HepG2 (cell line): Measurements from ENCODE around the gene DNAJC5. TPM values are rescaled to one million over a fixed set of nuclear protein-coding genes. Genes with fewer than 3 reads are reported as not detected.

Experiments used
- GFI1 ChIP-seq: sonication (generic); formaldehyde crosslinking; IDR thresholded peaks from 2 replicates; pipeline ENCODE4 v1.5.0; 2020; ENCODE audit warnings: missing genetic modification reagents, mild to moderate bottlenecking, borderline replicate concordance
- HDAC2 ChIP-seq: sonication (generic); formaldehyde crosslinking; IDR thresholded peaks from 2 replicates; pipeline ENCODE4 v1.4.0; 2020; ENCODE audit warnings: missing genetic modification reagents
- ISL2 ChIP-seq: sonication (generic); formaldehyde crosslinking; IDR thresholded peaks from 2 replicates; pipeline ENCODE4 v1.5.0; 2020; ENCODE audit warnings: missing genetic modification reagents
- REXO4 ChIP-seq: sonication (generic); formaldehyde crosslinking; IDR thresholded peaks from 2 replicates; pipeline ENCODE4 v1.8.0; 2022; ENCODE audit warnings: missing genetic modification reagents, mild to moderate bottlenecking, borderline replicate concordance
- SMYD3 ChIP-seq: sonication (generic); formaldehyde crosslinking; IDR thresholded peaks from 2 replicates; pipeline ENCODE4 v1.8.1; 2023; ENCODE audit warnings: mild to moderate bottlenecking, missing genetic modification reagents
- TP53 ChIP-seq: sonication (generic); formaldehyde crosslinking; conservative IDR thresholded peaks from 2 replicates; pipeline ENCODE4 v1.4.0; 2020; ENCODE audit warnings: missing genetic modification reagents
- TRIM24 ChIP-seq: sonication (generic); formaldehyde crosslinking; IDR thresholded peaks from 2 replicates; pipeline ENCODE4 v1.8.0; 2022; ENCODE audit warnings: mild to moderate bottlenecking, missing genetic modification reagents
- U2AF2 ChIP-seq: fragments of 200-400 bp; formaldehyde crosslinking; IDR thresholded peaks from 2 replicates; pipeline ENCODE4 v1.6.1; 2017; ENCODE audit warnings: low read depth, mild to moderate bottlenecking, low read length
- ZMYM4 ChIP-seq: sonication (generic); formaldehyde crosslinking; IDR thresholded peaks from 2 replicates; pipeline ENCODE4 v1.8.1; 2023; ENCODE audit warnings: mild to moderate bottlenecking, missing genetic modification reagents
- ZNF431 ChIP-seq: sonication (generic); formaldehyde crosslinking; IDR thresholded peaks from 2 replicates; pipeline ENCODE4 v1.9.0; 2022; ENCODE audit warnings: missing genetic modification reagents, low read depth, mild to moderate bottlenecking, borderline replicate concordance
- ZNF530 ChIP-seq: sonication (generic); formaldehyde crosslinking; IDR thresholded peaks from 2 replicates; pipeline ENCODE4 v1.5.0; 2020; ENCODE audit warnings: low read depth, mild to moderate bottlenecking, missing genetic modification reagents
- polyA plus RNA-seq, 8 experiments: library from polyadenylated mRNA; depleted of rRNA in 3 of 8; stranded (reverse) in 7 of 8; unstranded in 1 of 8; fragments of >200 nt; fragmentation: Illumina TruSeq in 4 of 8; extraction: Trizol in 4 of 8; gene quantifications; 2 replicates each; pipeline versions ENCODE4 v1.2.1 to v1.2.3, GENCODE V29; 2011 to 2016; ENCODE audit warnings: low read depth in 4 of 8, missing spikeins in 1 of 8, mixed read lengths in 1 of 8; ENCODE audit not compliant: insufficient read depth in 1 of 8
- total RNA-seq, 5 experiments: library from RNA; depleted of rRNA; stranded (reverse); fragments of >200 nt; fragmentation: Illumina TruSeq; extraction: Trizol; gene quantifications; 2 replicates each; pipeline ENCODE4 v1.2.3, GENCODE V29; 2016; ENCODE audit warnings: low read depth in 1 of 5
- TF ChIP-seq, protein P1 (sequence below): sonication (generic); formaldehyde crosslinking; IDR thresholded peaks from 2 replicates; pipeline ENCODE4 v1.4.0; 2020; ENCODE audit warnings: missing genetic modification reagents
- TF ChIP-seq, protein P2 (sequence below): sonication (generic); formaldehyde crosslinking; IDR thresholded peaks from 2 replicates; pipeline ENCODE4 v1.5.1; 2020; ENCODE audit warnings: missing genetic modification reagents, mild to moderate bottlenecking, borderline replicate concordance
- TF ChIP-seq, protein P3 (sequence below): sonication (generic); formaldehyde crosslinking; IDR thresholded peaks from 2 replicates; pipeline ENCODE4 v1.4.0; 2020; ENCODE audit warnings: missing genetic modification reagents
- TF ChIP-seq, protein P4 (sequence below): sonication (generic); formaldehyde crosslinking; IDR thresholded peaks from 2 replicates; pipeline ENCODE4 v1.4.0; 2020; ENCODE audit warnings: missing genetic modification reagents
- TF ChIP-seq, protein P5 (sequence below): sonication (generic); formaldehyde crosslinking; IDR thresholded peaks from 2 replicates; pipeline ENCODE4 v1.5.1; 2020; ENCODE audit warnings: missing genetic modification reagents, mild to moderate bottlenecking, borderline replicate concordance
- TF ChIP-seq, protein P6 (sequence below): sonication (generic); formaldehyde crosslinking; IDR thresholded peaks from 2 replicates; pipeline ENCODE4 v1.8.1; 2023; ENCODE audit warnings: mild to moderate bottlenecking, missing genetic modification reagents

Gene DNAJC5
- total and polyA plus RNA-seq, 2 of the 13 experiments (the other 11 are each of a cell fraction or from before 2014, with no cell fraction given), result 42.8 to 64.5 TPM

DNA sequence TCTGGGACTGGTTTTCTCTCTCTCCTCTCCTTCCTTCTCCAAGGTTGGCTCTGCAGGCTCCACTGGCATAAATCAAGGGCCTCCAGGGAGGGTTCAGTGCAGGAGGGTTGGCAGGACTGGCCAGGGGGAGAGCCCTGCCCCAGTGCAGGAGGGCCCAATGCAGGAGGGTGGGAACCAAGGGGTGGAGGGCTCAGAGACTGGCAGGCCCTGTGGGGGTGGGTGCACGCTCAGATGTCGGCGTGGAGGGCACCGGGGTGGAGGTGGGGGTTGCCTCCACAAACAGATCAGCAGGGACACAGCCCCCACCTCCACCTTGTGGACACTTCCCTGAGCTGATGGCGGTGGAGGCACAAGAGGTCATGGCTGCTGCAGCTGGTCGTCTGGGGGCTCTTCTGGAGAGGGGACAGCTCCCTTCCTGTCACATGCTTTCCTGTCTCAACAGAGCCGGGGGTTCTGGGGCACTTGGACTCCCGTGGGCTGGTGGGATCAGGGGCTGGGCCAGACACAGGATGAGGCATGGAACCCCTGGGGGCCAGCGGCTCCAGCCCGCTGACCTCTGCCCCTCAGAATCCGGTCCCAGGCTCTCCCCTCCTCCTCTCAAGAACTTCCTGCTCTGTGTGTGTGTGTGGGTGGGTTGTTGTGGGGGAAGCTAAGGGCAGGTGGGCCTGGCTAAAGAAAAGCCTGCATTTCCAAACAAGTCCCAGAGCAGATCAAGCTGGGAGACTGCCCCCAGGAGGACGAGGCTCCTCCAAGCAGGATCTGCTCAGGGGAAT lies 36.3 kb upstream of the DNAJC5 start (continued):
- TF ChIP-seq, protein P1, sequence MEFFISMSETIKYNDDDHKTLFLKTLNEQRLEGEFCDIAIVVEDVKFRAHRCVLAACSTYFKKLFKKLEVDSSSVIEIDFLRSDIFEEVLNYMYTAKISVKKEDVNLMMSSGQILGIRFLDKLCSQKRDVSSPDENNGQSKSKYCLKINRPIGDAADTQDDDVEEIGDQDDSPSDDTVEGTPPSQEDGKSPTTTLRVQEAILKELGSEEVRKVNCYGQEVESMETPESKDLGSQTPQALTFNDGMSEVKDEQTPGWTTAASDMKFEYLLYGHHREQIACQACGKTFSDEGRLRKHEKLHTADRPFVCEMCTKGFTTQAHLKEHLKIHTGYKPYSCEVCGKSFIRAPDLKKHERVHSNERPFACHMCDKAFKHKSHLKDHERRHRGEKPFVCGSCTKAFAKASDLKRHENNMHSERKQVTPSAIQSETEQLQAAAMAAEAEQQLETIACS (CRISPR knock-in tag), result 0 out of 2 replicates have a peak, but pooled peaks have one; percentile 22
- TF ChIP-seq ZNF431 (peak; percentile 69; the same call in 1 of the 2 replicates), TP53 (CRISPR knock-in tag) (no peak), ZMYM4 (CRISPR knock-in tag) (no peak), REXO4 (CRISPR knock-in tag) (no peak), U2AF2 (peak; percentile 21; the same call in 1 of the 2 replicates), SMYD3 (CRISPR knock-in tag) (peak; percentile 15; the same call in 1 of the 2 replicates), GFI1 (CRISPR knock-in tag) (peak; percentile 70; the same call in 1 of the 2 replicates), ISL2 (CRISPR knock-in tag) (peak; percentile 11; the same call in 1 of the 2 replicates), ZNF530 (CRISPR knock-in tag) (no peak), TRIM24 (CRISPR knock-in tag) (no peak), HDAC2 (CRISPR knock-in tag) (peak; percentile 88)
- TF ChIP-seq, protein P2, sequence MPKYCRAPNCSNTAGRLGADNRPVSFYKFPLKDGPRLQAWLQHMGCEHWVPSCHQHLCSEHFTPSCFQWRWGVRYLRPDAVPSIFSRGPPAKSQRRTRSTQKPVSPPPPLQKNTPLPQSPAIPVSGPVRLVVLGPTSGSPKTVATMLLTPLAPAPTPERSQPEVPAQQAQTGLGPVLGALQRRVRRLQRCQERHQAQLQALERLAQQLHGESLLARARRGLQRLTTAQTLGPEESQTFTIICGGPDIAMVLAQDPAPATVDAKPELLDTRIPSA, result 0 out of 2 replicates have a peak, but pooled peaks have one; percentile 21
- TF ChIP-seq, protein P3, sequence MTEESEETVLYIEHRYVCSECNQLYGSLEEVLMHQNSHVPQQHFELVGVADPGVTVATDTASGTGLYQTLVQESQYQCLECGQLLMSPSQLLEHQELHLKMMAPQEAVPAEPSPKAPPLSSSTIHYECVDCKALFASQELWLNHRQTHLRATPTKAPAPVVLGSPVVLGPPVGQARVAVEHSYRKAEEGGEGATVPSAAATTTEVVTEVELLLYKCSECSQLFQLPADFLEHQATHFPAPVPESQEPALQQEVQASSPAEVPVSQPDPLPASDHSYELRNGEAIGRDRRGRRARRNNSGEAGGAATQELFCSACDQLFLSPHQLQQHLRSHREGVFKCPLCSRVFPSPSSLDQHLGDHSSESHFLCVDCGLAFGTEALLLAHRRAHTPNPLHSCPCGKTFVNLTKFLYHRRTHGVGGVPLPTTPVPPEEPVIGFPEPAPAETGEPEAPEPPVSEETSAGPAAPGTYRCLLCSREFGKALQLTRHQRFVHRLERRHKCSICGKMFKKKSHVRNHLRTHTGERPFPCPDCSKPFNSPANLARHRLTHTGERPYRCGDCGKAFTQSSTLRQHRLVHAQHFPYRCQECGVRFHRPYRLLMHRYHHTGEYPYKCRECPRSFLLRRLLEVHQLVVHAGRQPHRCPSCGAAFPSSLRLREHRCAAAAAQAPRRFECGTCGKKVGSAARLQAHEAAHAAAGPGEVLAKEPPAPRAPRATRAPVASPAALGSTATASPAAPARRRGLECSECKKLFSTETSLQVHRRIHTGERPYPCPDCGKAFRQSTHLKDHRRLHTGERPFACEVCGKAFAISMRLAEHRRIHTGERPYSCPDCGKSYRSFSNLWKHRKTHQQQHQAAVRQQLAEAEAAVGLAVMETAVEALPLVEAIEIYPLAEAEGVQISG (CRISPR knock-in tag), result peak; percentile 75
- TF ChIP-seq, protein P4, sequence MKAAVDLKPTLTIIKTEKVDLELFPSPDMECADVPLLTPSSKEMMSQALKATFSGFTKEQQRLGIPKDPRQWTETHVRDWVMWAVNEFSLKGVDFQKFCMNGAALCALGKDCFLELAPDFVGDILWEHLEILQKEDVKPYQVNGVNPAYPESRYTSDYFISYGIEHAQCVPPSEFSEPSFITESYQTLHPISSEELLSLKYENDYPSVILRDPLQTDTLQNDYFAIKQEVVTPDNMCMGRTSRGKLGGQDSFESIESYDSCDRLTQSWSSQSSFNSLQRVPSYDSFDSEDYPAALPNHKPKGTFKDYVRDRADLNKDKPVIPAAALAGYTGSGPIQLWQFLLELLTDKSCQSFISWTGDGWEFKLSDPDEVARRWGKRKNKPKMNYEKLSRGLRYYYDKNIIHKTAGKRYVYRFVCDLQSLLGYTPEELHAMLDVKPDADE (CRISPR knock-in tag), result no peak
- TF ChIP-seq, protein P5, sequence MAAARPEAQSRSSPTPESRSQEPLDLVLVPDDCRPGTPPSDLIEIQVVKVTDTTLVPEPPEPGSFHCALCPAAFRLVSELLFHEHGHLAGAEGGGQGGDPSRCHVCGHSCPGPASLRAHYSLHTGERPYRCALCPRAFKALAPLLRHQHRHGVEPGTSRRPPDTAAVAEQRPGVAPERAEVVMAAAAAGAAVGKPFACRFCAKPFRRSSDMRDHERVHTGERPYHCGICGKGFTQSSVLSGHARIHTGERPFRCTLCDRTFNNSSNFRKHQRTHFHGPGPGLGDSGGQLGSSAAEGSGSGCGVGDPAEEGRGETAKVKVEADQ (CRISPR knock-in tag), result peak; percentile 83; the same call in 1 of the 2 replicates
- TF ChIP-seq, protein P6, sequence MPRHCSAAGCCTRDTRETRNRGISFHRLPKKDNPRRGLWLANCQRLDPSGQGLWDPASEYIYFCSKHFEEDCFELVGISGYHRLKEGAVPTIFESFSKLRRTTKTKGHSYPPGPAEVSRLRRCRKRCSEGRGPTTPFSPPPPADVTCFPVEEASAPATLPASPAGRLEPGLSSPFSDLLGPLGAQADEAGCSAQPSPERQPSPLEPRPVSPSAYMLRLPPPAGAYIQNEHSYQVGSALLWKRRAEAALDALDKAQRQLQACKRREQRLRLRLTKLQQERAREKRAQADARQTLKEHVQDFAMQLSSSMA (CRISPR knock-in tag), result peak; percentile 96
